Measurements from ENCODE around the gene ZNF697.

DNA sequence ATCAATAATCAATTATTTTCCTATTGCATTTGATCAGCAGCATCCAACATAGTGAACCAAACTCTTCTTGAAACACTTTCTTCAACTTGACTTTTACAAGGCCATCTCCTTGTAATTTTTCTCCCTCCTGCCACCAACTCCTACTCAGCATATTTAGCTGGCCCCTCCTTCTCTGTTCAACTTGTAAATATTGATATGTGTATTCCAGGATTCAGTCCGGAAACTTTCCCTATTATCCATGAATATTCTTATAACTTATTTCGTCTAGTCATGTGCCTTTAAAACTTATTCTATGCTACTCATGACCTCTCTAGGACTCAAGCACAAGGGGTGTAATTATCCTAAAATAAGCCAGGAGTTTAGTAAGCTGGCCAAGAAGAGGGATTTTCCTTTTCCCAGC lies 52.9 kb downstream of the ZNF697 start:
- TF ChIP-seq, protein P1, sequence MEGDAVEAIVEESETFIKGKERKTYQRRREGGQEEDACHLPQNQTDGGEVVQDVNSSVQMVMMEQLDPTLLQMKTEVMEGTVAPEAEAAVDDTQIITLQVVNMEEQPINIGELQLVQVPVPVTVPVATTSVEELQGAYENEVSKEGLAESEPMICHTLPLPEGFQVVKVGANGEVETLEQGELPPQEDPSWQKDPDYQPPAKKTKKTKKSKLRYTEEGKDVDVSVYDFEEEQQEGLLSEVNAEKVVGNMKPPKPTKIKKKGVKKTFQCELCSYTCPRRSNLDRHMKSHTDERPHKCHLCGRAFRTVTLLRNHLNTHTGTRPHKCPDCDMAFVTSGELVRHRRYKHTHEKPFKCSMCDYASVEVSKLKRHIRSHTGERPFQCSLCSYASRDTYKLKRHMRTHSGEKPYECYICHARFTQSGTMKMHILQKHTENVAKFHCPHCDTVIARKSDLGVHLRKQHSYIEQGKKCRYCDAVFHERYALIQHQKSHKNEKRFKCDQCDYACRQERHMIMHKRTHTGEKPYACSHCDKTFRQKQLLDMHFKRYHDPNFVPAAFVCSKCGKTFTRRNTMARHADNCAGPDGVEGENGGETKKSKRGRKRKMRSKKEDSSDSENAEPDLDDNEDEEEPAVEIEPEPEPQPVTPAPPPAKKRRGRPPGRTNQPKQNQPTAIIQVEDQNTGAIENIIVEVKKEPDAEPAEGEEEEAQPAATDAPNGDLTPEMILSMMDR (IDR thresholded peaks at IDR 0.05): no peak
- TF ChIP-seq POLR2AphosphoS5 (IDR thresholded peaks at IDR 0.05) (no peak), POLR2A (IDR thresholded peaks at IDR 0.05) (no peak)

Data from stomach (tissue), 4 donors.